Adrenal gland (tissue), 12 donors: Measurements from ENCODE around the gene C17orf100. TPM values are rescaled to one million over a fixed set of nuclear protein-coding genes. Genes with fewer than 3 reads are reported as not detected.

Source experiments
- DNase-seq, 7 donors: peaks; one replicate each; pipeline ENCODE4 v3.0.0-alpha.2; 2019 to 2020
- H3K27ac ChIP-seq, 5 donors: fragments of 200-600 bp; sonication (generic) in 4 of 5; 1 replicate in 3 of 5; 2 replicates in 2 of 5; pipeline versions ENCODE4 v1.5.1 to v1.8.0; 2016 to 2020; ENCODE audit warnings: mild to moderate bottlenecking in 1 of 5
- H3K27me3 ChIP-seq: fragments of 200-600 bp; 2 replicates; pipeline ENCODE4 v1.8.0; 2021
- H3K36me3 ChIP-seq, 2 donors: fragments of 200-600 bp; replicated peaks in 1 of 2; 1 replicate in 1 of 2; 2 replicates in 1 of 2; pipeline versions ENCODE4 v1.5.1 to v1.8.0; 2018 to 2022
- H3K4me1 ChIP-seq, 2 donors: fragments of 200-600 bp; replicated peaks in 1 of 2; 1 replicate in 1 of 2; 2 replicates in 1 of 2; pipeline versions ENCODE4 v1.5.1 to v1.8.0; 2018 to 2021
- H3K4me3 ChIP-seq, 4 donors: fragments of 200-600 bp; sonication (generic) in 3 of 4; one replicate each; pipeline ENCODE4 v1.5.1; 2016 to 2018
- H3K9me3 ChIP-seq, 3 donors: fragments of 200-600 bp; sonication (generic) in 1 of 3; replicated peaks in 1 of 3; 1 replicate in 2 of 3; 2 replicates in 1 of 3; pipeline versions ENCODE4 v1.5.1 to v1.8.0; 2016 to 2021
- CTCF ChIP-seq, 6 experiments: fragments of 450-650 bp in 4 of 6; fragments of 200-600 bp in 2 of 6; sonication (generic) in 1 of 6; IDR thresholded peaks; 1 replicate in 5 of 6; 2 replicates in 1 of 6; pipeline versions ENCODE4 v1.5.1 to v1.8.0; 2016 to 2021; ENCODE audit warnings: antibody characterized with exemption in 6 of 6, mild to moderate bottlenecking in 2 of 6, moderate library complexity in 1 of 6
- POLR2A ChIP-seq, 2 donors: fragments of 450-650 bp; IDR thresholded peaks; one replicate each; pipeline ENCODE4 v1.6.1; 2017; ENCODE audit warnings: antibody characterized with exemption in 2 of 2, mild to moderate bottlenecking in 2 of 2, moderate library complexity in 1 of 2
- whole genome bisulfite sequencing, 4 donors: extraction: QIAGEN DNeasy Blood & Tissue Kit in 2 of 4; methylation state at CpG; one replicate each; pipeline versions ENCODE4 v1.1.5 to v1.1.7; 2013 to 2017; 5-methylcytosine and 5-hydroxymethylcytosine counted together
- intact Hi-C, 2 donors: fragments of 100-400 bp; cut with DNase I; formaldehyde crosslinking; loops; one replicate each; pipeline versions ENCODE4 v1.14.1 to v1.15.0; 2022 to 2023
- polyA plus RNA-seq, 3 donors: library from polyadenylated mRNA; stranded (reverse); fragments of 200-250 nt in 2 of 3; fragments of 350-450 nt in 1 of 3; fragmentation: Illumina TruSeq in 1 of 3; extraction: RNeasy Lipid Tissue Mini Kit (QIAGEN cat#74804) in 1 of 3; gene quantifications; one replicate each; pipeline ENCODE4 v1.2.3, GENCODE V29; 2013 to 2014
- total RNA-seq, 9 donors: library from RNA; depleted of rRNA in 4 of 9; stranded (reverse); fragments of >200 nt in 4 of 9; fragments of 120-200 nt in 1 of 9; fragmentation: NEBNext Ultra II Directional in 1 of 9; extraction: Animal tissue kit (Norgen Biotek cat#: 25700) in 1 of 9; gene quantifications; one replicate each; pipeline versions ENCODE4 v1.1.0 to v1.2.4, GENCODE V29; 2013 to 2023
- donor health status: healthy with polysubstance abuse.
- donor health status: Bipolar disorder and iron deficiency.
- donor health status: DM: yes; HTN: yes; CAD: no.
- donor health status: DM: no; HTN: no; CAD: no.
- donor health status: DM: no; HTN: no; CAD: no.
- donor health status: DM: yes; HTN: yes; CAD: no.

Gene C17orf100
- total and polyA plus RNA-seq, 12 donors, result 0.87 to 3.6 (median 2.1) TPM

- no peak overlapping the region for H3K27ac ChIP-seq
- WGBS, 4 donors, result 96 to 97% (median 97%) methylated on average over 3 of the region's 3 CpGs
- H3K9me3 ChIP-seq, result no peaks in the 10 kb centered on the region
- intact Hi-C loops, result no loop called here
- H3K4me3 ChIP-seq, result no peak overlapping the region
- no peaks in the 10 kb centered on the region for H3K4me1 ChIP-seq
- no peak for TF ChIP-seq POLR2A (IDR thresholded peaks at IDR 0.05)
- TF ChIP-seq CTCF (IDR thresholded peaks at IDR 0.05), result no peak
- no peak for DNase-seq
- H3K36me3 ChIP-seq, result peaks cover 0 to 50% of the 10 kb centered on the region in 2 donors
- H3K27me3 ChIP-seq, result no peaks in the 10 kb centered on the region
These were observed 27.6 kb upstream of the C17orf100 start for GRCh38 chr17:6623941-6624340.

DNA sequence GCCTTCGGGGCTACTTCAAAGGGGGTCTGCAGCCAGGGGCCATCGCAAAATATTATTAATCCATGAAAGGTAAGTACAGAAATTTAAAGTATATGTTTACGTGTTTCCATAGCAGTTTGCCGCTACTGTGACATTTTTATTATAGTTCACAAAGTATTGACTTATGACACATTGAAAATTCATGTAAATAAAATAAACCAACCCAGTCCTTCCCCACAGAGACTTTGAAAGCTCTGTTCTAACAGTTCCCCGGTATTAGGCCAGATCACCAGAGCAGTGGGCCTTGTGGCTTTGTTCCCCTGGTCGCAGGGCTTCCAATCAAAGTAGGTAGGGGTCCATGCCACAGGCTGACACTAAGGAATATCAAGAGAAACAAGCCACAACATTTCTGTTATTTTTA lies 24.9 kb upstream of the C17orf100 start:
- intact Hi-C loops, result no loop called here
- H3K27ac ChIP-seq, result no peak overlapping the region
- 82 to 99% (median 93%) methylated on average over 6 of the region's 6 CpGs for WGBS, 4 donors
- peaks cover 0 to 38% of the 10 kb centered on the region in 2 donors for H3K36me3 ChIP-seq
- no peaks in the 10 kb centered on the region for H3K4me1 ChIP-seq
- H3K27me3 ChIP-seq, result no peaks in the 10 kb centered on the region
- DNase-seq, result no peak
- H3K4me3 ChIP-seq, result no peak overlapping the region
- no peaks in the 10 kb centered on the region for H3K9me3 ChIP-seq
- TF ChIP-seq POLR2A (IDR thresholded peaks at IDR 0.05) (no peak), CTCF (IDR thresholded peaks at IDR 0.05) (no peak)

- no peak overlapping the region for H3K4me3 ChIP-seq
- no peak overlapping the region for H3K27ac ChIP-seq
- intact Hi-C loops, result no loop called here
- WGBS, 4 donors, result 61 to 81% (median 62%) methylated on average over 1 of the region's 1 CpG
- H3K27me3 ChIP-seq, result no peaks in the 10 kb centered on the region
- H3K4me1 ChIP-seq, result no peaks in the 10 kb centered on the region
- no peak for DNase-seq
- H3K36me3 ChIP-seq, result peaks cover 0 to 38% of the 10 kb centered on the region in 2 donors
- no peaks in the 10 kb centered on the region for H3K9me3 ChIP-seq
- no peak for TF ChIP-seq CTCF (IDR thresholded peaks at IDR 0.05)
- no peak for TF ChIP-seq POLR2A (IDR thresholded peaks at IDR 0.05)
These were observed 24.5 kb upstream of the C17orf100 start for GRCh38 chr17:6627019-6627418.

DNA sequence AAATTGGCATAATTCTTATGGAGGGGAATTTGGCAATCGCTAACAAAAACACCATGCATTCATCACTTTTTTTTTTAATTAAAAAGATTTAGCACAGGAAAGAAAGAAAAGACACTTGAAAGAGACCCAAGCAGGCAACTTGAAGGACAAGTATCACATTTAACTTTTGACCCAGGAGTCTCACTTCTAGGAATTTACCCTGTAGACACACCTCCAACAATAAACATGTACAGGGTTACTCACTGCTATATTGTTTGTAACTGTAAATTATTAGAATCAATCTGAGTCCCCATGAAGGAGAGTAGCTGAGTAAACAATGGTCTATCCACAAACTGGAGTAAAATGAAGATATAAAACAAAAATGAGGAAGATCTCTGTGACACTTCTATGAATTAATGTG lies 21.2 kb upstream of the C17orf100 start:
- intact Hi-C loops, result loop anchor here in 1 of 2 donors (10.0 kb wide), 1 partner anchor 156 kb away; no protein-coding TSS in a partner anchor
- 85 to 100% (median 99%) methylated on average over 1 of the region's 1 CpG for WGBS, 4 donors
- H3K4me3 ChIP-seq, result no peak overlapping the region
- DNase-seq, result no peak
- H3K9me3 ChIP-seq, result no peaks in the 10 kb centered on the region
- no peak overlapping the region for H3K27ac ChIP-seq
- H3K27me3 ChIP-seq, result no peaks in the 10 kb centered on the region
- TF ChIP-seq CTCF (IDR thresholded peaks at IDR 0.05) (no peak), POLR2A (IDR thresholded peaks at IDR 0.05) (no peak)
- peaks cover 0 to 36% of the 10 kb centered on the region in 2 donors for H3K36me3 ChIP-seq
- H3K4me1 ChIP-seq, result no peaks in the 10 kb centered on the region
